ENCODE results near the gene SHISAL2A.

The SHISAL2A gene

GRCh38 chr1:52632732-52633290 lies at the start of gene SHISAL2A:
SHISAL2A (plus strand) TSS chr1:52633168; CDS start chr1:52633494, 326 bp downstream.
- DNase-seq: no peak

- no peak for DNase-seq
Observed at GRCh38 chr1:52585474-52585873, 47.5 kb upstream of the SHISAL2A start.

DNA sequence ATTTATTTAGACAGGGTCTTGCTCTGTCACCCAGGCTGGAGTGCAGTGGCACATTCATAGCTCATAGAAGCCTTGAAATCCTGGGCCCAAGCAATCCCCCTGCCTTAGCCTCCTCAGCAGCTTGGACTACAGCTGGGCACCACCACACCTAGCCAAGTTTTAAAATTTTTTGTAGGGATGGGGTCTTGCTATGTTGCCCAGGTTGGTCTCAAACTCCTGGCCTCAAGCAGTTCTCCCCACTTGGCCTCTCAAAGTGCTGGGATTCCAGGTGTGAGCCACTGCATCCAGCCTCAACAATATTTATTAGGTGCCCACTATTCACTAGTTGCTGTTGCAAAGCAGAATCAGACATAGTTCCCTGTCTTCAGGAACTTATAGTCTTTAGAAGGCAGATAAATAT lies 44.9 kb upstream of the SHISAL2A start:
- no peak for DNase-seq

DNA sequence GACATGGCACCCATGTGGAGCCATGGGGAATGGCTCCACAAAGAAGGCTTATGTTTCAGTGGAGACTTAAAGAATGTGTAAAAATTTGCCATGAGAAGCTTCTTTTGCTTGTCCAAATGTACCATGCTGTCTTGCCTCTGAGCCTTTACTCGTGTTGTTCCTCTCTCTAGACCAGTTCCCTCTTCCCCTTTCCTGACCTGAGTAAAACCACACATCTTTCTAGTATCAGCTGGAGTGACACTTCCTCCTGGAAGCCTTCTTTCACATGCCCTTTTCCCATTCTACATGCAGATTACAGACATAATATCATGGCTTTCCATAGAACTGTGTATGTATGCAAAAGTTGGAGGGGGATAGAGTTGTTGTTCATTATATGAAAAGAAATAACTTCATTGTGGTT lies 44.4 kb upstream of the SHISAL2A start:
- DNase-seq: no peak

GRCh38 chr1:52590266-52590665 lies 42.7 kb upstream of the SHISAL2A start:
- DNase-seq: no peak

GRCh38 chr1:52592637-52593323 lies 40.2 kb upstream of the SHISAL2A start:
- no peak for DNase-seq

DNA sequence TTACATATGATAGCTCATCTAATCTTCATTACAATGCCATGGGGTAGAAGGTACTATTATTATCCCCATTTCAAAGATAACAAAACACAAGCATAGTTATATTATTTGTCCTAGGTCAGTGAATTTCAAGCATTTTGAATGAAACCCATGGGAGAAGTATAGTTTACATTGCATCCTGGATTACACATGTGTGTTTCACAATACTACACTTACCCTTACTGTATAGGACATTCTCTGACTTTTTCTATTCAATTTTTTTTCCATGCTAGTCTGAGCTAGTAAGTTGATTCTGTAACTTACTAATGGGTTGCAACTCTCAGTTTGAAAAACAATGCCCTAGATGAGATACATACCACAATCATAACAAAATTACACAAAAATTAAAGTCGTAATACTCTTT lies 39.5 kb upstream of the SHISAL2A start:
- DNase-seq: no peak

- no peak for DNase-seq
Observed at GRCh38 chr1:52595061-52595460, 37.9 kb upstream of the SHISAL2A start.

DNA sequence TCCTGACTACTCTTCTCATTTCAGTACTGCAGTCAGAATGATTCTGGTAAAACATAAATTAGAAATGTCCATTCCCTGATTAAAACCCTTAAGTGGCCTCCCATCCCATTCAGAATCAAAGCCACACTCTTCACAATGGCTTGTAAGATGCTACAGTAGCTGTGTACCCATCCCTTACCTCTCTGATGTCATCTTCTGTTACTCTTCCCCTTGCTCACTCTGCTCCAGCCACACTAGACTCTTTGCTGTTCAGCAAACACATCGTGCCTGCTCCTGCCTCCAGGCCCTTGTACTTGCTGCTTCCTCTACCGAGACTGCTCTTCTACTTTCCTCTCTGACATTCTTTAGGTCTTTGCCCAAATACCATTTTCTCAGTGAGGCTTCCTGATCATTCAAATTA lies 35.1 kb upstream of the SHISAL2A start:
- DNase-seq: no peak

DNA sequence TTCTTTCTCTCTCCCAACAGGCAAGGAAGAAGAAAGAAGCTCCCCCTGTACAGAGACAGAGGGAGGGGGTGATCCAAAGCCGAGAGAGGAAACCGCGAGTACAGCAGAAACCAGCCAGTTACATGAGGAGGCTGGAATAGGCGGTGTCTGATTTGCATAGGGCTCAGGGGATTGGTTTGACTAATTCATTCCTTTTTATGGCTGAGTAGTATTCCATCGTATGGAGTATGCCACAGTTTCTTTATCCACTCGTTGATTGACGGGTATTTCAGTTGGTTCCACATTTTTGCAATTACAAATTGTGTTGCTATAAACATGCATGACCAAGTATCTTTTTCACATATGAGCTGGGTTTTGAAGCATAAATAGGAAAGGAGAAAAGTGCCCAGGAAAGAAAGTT lies 34.2 kb upstream of the SHISAL2A start:
- DNase-seq: no peak

DNA sequence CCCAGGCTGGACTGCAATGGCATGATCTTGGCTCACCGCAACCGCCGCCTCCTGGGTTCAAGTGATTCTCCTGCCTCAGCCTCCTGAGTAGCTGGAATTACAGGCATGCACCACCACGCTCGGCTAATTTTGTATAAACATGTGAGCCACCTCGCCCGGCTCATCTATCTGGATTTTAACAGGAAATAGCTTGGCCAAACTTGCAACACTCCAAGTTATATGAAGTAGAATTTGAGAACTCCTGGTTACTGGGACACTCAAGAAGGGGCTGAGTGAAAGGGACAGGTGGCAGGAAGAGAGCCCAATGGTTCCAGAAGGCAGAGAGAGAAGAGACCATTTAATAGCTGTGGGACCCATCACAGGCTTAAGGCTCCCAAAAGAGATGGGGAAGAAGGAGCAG lies 33.7 kb upstream of the SHISAL2A start:
- no peak for DNase-seq

DNA sequence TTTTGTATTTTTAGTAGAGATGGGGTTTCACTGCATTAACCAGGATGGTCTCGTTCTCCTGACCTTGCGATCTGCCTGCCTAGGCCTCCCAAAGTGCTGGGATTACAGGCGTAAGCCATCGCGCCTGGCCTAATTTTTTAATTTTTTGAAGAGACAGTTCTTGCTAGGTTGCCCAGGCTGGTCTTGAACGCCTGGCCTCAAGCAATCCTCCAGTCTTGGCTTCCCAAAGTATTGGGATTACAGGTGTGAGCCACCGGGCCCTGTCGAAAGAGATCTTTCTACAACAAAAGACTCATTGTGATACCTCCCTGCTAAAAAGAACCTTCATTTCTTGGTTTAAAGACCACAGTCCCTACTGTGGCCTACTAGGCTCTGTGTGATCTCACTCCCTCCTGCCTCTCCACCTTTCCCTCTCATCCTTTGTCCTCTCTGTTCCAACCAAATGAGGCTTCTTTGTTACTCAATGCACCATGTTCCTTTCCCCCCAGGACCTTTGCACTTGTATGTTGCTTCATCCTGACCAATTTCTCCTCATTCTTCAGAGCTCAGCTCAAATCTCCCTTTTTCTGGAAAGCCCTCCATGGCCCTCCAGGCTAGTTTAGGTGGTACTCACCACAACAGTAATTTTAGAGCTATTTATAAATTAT lies 32.3 kb upstream of the SHISAL2A start:
- DNase-seq: no peak

- no peak for DNase-seq
Observed at GRCh38 chr1:52601519-52601918, 31.4 kb upstream of the SHISAL2A start.

GRCh38 chr1:52601991-52602855 lies 30.7 kb upstream of the SHISAL2A start, which contains the start of gene GPX7:
GPX7 (plus strand) TSS chr1:52602371; CDS start chr1:52602410, 39 bp downstream.
- no peak for DNase-seq

DNA sequence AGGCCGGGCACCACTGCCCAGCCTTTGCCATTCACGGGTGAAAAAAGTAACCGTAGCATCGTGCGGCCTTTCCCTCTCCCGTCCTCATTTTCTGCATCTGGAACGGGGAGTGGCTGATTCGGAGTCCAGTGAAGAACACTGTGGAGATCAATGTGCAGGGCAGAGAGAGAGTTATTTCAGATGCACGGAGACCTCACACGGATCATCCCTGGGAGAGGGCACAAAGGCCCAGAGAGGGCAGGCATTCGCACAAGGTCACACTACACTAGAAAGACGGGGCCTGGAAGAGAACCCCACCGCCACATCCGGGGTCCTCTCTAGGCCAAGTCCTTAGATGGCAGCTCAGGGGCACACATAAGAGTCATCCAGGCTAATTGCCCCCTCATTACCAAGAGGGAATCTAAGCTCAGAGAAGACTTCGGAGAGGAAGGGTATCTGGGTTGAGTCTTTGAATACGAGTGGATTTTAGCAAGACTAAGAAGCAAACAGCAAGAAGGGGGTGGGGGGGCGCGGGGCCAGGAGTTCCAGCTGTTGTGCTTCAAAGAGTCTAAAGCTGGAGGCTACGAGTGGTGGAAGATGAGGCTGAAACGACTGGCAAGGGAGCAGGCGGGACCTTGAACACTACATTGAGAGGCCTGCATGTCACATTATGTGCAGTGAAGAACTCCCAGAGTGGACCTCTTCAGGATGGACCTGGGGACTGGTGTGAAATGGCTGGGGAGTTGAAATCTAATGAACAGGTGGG lies 29.9 kb upstream of the SHISAL2A start:
- no peak for DNase-seq

DNA sequence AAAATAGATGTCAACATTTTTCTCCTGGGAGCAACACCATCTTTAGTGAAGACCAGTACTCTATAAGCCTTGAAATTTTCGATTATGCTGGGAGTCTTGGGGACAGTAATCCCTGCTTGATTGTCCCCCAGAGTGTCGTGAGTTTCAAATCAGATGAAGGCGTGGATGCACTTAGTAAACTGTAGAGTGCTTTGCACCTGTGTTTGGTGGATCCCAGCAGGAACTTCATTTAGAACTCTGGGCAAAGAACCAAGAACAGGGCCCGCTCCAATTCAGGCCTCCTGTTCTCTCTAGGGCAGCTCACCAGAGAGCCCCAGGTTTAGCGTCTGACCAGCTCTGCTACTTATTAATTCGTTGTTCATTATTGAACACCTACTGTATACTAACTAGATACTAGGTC lies 29.3 kb upstream of the SHISAL2A start:
- no peak for DNase-seq

DNA sequence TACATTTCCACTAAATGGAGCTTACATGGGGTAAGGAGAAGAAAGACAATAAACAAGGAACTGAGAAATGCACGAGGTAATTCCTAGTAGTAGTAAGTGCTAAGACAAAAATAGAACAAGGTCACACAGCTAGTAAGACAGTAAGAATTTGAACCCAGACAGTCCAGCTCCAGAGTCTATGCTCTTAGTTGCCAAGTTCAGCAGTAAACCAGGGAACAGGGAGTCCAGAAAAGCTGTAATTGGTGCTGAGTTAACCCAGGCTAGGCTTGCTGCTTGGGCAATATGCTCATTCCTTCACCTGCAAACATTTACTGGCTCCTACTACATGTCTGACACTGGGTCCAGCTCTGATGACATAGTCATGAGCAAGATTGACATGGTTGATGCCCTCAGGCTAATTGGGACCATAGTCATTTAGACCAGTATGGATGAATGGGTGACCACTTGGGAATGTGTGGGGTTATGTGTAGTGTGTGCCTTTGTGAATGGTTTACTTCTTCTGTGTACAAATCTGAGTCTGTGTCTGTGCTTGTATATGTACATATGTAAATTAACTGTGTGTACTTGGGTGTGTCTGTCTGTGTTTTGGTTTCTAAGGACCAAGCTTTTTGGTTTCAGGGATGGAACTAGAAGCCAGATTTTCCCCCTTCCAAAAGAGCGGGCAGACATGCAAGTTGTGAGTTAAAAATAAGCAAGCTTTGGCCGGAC lies 28.8 kb upstream of the SHISAL2A start:
- no peak for DNase-seq

DNA sequence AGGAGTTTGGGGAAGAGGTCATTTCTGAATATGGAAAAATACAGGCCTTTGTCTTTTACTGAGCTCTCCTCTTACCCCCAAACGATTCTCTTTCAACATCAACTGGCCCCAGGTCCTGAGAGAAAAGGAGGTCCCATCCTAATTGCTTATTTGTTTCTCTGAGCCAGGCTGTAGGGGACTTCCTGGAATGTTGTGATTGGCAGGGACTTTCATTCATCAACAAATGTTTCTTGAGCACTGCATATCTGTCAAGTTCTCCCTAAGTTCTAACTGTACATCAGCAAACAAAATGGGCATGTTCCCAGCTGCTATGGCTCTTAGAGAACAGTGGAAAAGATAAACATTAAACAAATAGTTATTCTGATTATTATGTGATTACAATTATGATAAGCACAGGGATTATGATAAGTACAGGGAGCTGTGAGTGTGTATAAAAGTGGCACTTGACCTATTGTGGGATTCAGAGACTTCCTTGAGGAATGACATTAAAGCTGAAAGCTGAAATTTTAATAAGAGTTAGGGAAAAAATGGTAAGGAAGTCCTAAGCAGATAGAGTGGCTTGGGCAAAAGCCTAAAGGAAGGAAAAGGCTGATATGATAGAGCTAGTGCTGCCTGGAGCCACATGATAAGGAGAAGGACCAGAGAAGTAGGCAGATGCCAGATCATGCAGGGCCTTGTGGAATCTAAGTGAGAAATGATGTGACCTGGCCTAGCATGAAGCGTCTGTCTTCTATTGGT lies 19.2 kb upstream of the SHISAL2A start:
- DNase-seq: no peak

- DNase-seq: no peak
Observed at GRCh38 chr1:52614671-52615070, 18.3 kb upstream of the SHISAL2A start.

GRCh38 chr1:52615489-52616042 lies 17.4 kb upstream of the SHISAL2A start:
- DNase-seq: no peak

DNA sequence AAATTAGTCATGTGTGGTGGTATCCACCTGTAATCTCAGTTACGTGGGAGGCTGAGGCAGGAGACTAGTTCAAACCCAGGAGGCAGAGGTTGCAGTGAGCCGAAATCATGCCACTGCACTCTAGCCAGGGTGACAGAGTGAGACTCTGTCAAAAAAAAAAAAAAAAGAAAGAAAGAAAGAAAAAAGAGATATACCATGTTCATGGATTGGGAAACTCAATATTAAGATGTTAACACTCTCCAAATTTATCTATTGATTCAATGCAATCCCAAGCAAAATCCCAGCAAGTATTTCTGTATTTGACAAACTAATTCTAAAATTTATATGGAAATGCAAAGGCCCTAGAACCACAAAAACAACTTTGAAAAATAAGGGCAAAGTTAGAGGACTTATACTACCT lies 11.0 kb upstream of the SHISAL2A start:
- DNase-seq: no peak

Measured in NCI-H524 treated with DMSO at 0.1 percent for 48 hours (cell line).